BE2C (cell line): ENCODE measurements around the gene SEH1L.
A peak's percentile ranks its signal among the peaks of the same experiment; 100 is the strongest.
"Not testable (repeated sequence)": the region's sequence is repeated elsewhere in the genome, so short reads cannot be mapped to it uniquely, and the experiment has no call there.

Experiments used
- DNase-seq: peaks from one replicate; pipeline ENCODE4 v3.0.0-alpha.2; 2020
- H3K27me3 ChIP-seq: fragments of 250-450 bp; sonication (Bioruptor Pico); 2 replicates; pipeline ENCODE4 v1.5.1; 2020; ENCODE audit warnings: mild to moderate bottlenecking
- H3K36me3 ChIP-seq: fragments of 250-450 bp; sonication (Bioruptor Pico); 2 replicates; pipeline ENCODE4 v1.5.1; 2020; ENCODE audit warnings: mild to moderate bottlenecking
- H3K4me1 ChIP-seq: fragments of 250-450 bp; sonication (Bioruptor Pico); 2 replicates; pipeline ENCODE4 v1.5.1; 2020
- H3K4me3 ChIP-seq: 2 replicates; pipeline ENCODE4 v1.5.1; 2011; ENCODE audit warnings: low read depth, low read length
- H3K9me3 ChIP-seq: fragments of 250-450 bp; sonication (Bioruptor Pico); 2 replicates; pipeline ENCODE4 v1.5.1; 2020
- TF ChIP-seq, protein P1 (sequence below): IDR thresholded peaks from 2 replicates; pipeline ENCODE4 v1.5.1; 2012; ENCODE audit warnings: mild to moderate bottlenecking, low read depth, low read length

Gene SEH1L

DNA sequence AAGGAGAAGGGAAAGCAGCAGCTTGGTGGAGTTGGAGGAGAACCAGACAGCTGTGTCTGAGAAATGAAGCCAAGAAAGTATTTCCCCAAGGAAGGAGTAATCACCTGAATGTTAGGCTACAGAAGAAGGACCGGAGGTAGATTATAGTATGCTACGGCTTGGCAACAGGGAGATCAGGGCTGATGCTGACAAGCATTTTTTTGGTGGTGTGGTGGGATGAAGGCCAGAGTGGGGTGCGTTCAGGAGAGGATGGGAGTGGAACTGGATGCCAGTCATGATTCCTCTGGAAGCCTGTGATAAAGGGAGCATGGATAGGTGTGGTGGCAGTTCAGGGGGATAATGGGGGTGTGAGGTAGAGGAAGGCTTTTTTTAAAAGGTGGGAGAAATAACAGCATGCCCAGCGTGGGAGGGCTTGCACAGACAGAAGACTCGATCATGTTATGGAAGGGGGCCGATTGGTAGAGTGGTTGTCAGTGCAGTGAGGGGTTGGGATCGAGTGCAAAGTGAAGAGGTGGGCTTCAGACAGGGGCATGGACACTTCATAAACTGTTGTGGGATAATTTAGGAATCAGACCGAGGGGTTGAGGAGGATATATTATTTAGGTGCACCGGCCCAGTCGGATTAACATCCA lies 49.0 kb downstream of the SEH1L start:
- no peak overlapping the region for H3K4me3 ChIP-seq
- H3K36me3 ChIP-seq, result no peaks in the 10 kb centered on the region; the same call in 1 of the 2 replicates
- TF ChIP-seq, protein P1, sequence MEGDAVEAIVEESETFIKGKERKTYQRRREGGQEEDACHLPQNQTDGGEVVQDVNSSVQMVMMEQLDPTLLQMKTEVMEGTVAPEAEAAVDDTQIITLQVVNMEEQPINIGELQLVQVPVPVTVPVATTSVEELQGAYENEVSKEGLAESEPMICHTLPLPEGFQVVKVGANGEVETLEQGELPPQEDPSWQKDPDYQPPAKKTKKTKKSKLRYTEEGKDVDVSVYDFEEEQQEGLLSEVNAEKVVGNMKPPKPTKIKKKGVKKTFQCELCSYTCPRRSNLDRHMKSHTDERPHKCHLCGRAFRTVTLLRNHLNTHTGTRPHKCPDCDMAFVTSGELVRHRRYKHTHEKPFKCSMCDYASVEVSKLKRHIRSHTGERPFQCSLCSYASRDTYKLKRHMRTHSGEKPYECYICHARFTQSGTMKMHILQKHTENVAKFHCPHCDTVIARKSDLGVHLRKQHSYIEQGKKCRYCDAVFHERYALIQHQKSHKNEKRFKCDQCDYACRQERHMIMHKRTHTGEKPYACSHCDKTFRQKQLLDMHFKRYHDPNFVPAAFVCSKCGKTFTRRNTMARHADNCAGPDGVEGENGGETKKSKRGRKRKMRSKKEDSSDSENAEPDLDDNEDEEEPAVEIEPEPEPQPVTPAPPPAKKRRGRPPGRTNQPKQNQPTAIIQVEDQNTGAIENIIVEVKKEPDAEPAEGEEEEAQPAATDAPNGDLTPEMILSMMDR, result no peak
- H3K27me3 ChIP-seq, result no peaks in the 10 kb centered on the region
- DNase-seq, result no peak
- no peaks in the 10 kb centered on the region for H3K9me3 ChIP-seq
- H3K4me1 ChIP-seq, result no peaks in the 10 kb centered on the region

DNA sequence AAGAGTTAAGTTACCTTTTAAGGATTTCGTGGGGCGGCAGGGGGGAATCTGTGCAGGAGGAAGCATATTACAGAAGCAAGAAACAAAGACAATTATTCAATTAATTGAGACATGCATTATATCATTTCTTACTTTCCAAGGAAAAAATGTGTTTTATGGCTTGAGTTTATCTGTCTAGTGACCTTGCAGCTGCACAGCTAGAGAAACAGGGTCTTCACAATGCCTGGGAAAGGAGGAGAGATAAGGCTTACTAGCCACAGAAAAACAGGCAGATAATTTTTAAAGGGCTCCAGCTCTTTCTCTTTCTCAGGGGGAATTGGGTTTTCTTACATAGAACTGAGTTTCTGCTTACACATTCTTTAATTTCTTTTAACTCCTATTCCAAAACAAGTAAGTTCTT lies 49.5 kb downstream of the SEH1L start:
- not testable (repeated sequence) for H3K4me3 ChIP-seq, H3K27me3 ChIP-seq, H3K4me1 ChIP-seq, H3K9me3 ChIP-seq, H3K36me3 ChIP-seq, DNase-seq

DNA sequence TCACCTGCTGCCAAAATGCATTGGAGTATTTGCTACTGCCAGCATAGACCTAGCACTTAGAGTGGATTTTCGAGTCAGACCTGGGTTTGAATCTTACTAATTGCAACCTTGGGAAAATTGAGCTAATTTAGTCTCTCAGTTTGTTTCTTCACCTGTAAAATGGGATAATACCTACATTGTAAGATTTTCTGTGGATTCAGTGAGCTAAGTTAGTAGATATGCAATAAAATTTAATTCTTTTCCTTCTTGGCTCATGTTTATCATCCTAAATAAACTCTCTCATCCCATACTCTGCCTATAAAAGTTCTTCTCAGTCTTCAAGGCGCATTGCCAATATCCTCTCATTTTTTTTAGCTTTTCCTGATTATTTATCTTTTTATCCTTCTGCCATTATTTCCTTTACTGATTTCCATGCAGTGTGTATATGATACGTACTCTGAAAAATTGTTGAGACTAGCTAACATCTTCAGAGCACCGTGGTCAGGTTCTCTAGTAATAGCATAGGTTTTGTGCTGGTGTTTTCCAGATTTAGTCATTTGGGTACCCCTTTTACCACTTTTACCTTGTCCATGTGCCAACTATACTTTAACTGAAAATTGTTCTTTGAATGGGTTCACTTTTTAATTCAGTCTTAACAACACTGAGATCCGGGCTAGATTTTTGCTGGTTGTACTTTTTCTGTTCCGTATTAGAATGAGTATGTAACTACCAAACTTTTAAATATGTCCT lies 50.7 kb downstream of the SEH1L start:
- no peak overlapping the region for H3K4me3 ChIP-seq

DNA sequence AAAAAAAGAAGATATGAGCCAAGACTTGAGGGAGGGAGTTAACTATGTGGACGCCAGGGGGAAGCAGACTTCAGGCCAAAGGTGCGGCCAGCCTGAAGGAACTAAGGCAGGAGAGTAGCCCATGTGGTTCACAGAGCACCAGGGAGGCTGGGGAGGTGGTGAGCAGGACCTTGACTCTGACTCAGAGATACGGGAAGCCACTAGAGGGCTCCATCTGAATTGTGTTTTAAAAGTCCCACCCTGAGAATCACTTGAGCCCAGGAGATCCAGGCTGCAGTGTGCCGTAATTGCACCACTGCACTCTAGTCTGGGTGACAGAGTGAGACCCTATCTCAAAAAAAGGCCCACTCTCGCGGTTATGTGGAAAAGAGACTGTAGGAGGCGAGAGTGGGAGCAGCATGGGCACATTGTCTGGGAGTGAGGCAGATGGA lies 55.7 kb downstream of the SEH1L start:
- H3K9me3 ChIP-seq, result no peaks in the 10 kb centered on the region
- H3K36me3 ChIP-seq, result no peaks in the 10 kb centered on the region; the same call in none of the 2 replicates
- TF ChIP-seq, protein P1, result peak; percentile 50
- no peak overlapping the region for H3K4me3 ChIP-seq
- H3K27me3 ChIP-seq, result no peaks in the 10 kb centered on the region
- H3K4me1 ChIP-seq, result no peaks in the 10 kb centered on the region
- peak; percentile 34 for DNase-seq

More for the DNA sequence above, 50.7 kb downstream of the SEH1L start:
- Histone ChIP-seq H3K4me1 (no peaks in the 10 kb centered on the region), H3K27me3 (no peaks in the 10 kb centered on the region), H3K9me3 (no peaks in the 10 kb centered on the region), H3K36me3 (no peaks in the 10 kb centered on the region; the same call in 1 of the 2 replicates)
- no peak for DNase-seq
- TF ChIP-seq, protein P1, result no peak

DNA sequence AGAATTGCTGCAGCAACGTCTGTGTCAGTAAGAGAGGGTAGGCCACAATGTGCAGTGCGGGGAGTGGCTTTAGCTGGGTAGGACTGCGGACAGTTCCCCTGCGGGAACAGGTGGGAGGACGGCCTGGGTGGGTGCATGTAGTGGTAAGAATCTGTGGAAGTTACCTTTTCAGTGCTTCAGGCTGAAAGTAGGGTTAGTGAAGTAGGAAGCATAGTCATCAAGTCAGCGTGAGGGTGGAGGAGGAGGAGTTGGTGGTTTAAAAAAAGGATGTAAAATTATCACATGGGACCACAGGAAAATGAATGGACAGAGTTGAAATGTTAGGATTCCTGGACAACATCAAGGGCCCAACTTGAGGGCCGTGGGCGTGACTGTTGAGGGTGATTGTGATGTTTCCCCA lies 56.6 kb downstream of the SEH1L start:
- Histone ChIP-seq H3K4me1 (no peaks in the 10 kb centered on the region), H3K9me3 (no peaks in the 10 kb centered on the region), H3K27me3 (no peaks in the 10 kb centered on the region), H3K4me3 (no peak overlapping the region), H3K36me3 (peaks cover under 1% of the 10 kb centered on the region)
- no peak for DNase-seq
- TF ChIP-seq, protein P1, result no peak

DNA sequence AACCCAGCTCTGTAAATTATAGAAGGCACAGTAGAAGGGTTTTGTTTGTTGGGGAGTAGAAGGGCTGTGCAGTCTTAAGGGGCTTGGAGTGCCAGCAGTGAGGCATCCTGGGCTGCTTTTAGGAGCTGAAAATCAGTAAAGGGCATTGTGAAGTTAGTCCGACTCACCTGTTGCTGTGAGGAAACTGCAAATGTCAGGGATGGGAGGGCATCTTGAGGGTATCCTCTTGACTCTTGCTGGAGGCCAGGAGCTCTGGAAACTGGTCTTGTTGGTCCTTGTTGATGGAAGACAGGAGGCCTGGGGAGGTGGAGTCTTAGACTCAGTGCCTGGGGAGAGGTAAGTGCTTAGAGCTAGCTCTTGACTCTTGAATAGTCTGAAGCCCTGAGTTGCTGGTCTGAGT lies 57.5 kb downstream of the SEH1L start:
- Histone ChIP-seq H3K9me3 (no peaks in the 10 kb centered on the region), H3K36me3 (peaks cover 5% of the 10 kb centered on the region), H3K27me3 (no peaks in the 10 kb centered on the region), H3K4me3 (no peak overlapping the region), H3K4me1 (no peaks in the 10 kb centered on the region)
- TF ChIP-seq, protein P1, result no peak
- no peak for DNase-seq
